Endodermal cell (in vitro differentiated cells): ENCODE results near the gene CYB5R3. TPM values are rescaled to one million over a fixed set of nuclear protein-coding genes. Genes with fewer than 3 reads are reported as not detected.

Source experiments
- DNase-seq: peaks from one replicate; pipeline ENCODE4 v3.0.0-alpha.2; 2017
- H3K27ac ChIP-seq: 2 replicates; pipeline ENCODE4 v1.5.1; 2013; ENCODE audit warnings: mild to moderate bottlenecking, low read depth, low read length, moderate library complexity
- H3K27me3 ChIP-seq: 2 replicates; pipeline ENCODE4 v1.6.1; 2013; ENCODE audit warnings: mild to moderate bottlenecking, low read length, moderate library complexity; ENCODE audit not compliant: insufficient read depth, control insufficient read depth, poor library complexity, severe bottlenecking
- H3K36me3 ChIP-seq: 2 replicates; pipeline ENCODE4 v1.7.0; 2013; ENCODE audit warnings: mild to moderate bottlenecking, low read length, moderate library complexity; ENCODE audit not compliant: control insufficient read depth, insufficient read depth
- H3K4me1 ChIP-seq: one replicate; pipeline ENCODE4 v1.7.0; 2013; ENCODE audit warnings: low read length; ENCODE audit not compliant: control insufficient read depth, insufficient read depth
- H3K4me3 ChIP-seq: 2 replicates; pipeline ENCODE4 v1.5.1; 2013; ENCODE audit warnings: mild to moderate bottlenecking, low read length, moderate library complexity
- H3K9ac ChIP-seq: 2 replicates; pipeline ENCODE4 v1.6.1; 2013; ENCODE audit warnings: mild to moderate bottlenecking, low read length, moderate library complexity; ENCODE audit not compliant: poor library complexity, severe bottlenecking; ENCODE audit errors: extremely low read depth
- H3K9me3 ChIP-seq: 2 replicates; pipeline ENCODE4 v1.6.1; 2013; ENCODE audit warnings: mild to moderate bottlenecking, low read length, moderate library complexity; ENCODE audit not compliant: control insufficient read depth
- H3K27ac Mint-ChIP-seq: 2 replicates; pipeline ENCODE4 v1.8.0; 2020; ENCODE audit warnings: mixed read lengths
- H3K27me3 Mint-ChIP-seq: 2 replicates; pipeline ENCODE4 v1.8.0; 2021; ENCODE audit warnings: mild to moderate bottlenecking, mixed read lengths; ENCODE audit not compliant: insufficient read depth
- H3K36me3 Mint-ChIP-seq: 2 replicates; pipeline ENCODE4 v1.8.0; 2020; ENCODE audit warnings: low read depth, mixed read lengths
- H3K4me1 Mint-ChIP-seq: 2 replicates; pipeline ENCODE4 v1.8.0; 2020; ENCODE audit warnings: mixed read lengths
- H3K4me3 Mint-ChIP-seq: 2 replicates; pipeline ENCODE4 v1.8.0; 2020; ENCODE audit warnings: mild to moderate bottlenecking, moderate library complexity, mixed read lengths
- H3K9me3 Mint-ChIP-seq: 2 replicates; pipeline ENCODE4 v1.8.0; 2020; ENCODE audit warnings: mild to moderate bottlenecking, mixed read lengths
- WGBS, 2 experiments: methylation state at CpG; one replicate each; pipeline versions ENCODE4 v1.1.5 to v1.1.7; 2013; ENCODE audit warnings: missing lambda C conversion rate in 2 of 2, mixed read lengths in 1 of 2; ENCODE audit not compliant: insufficient coverage in 1 of 2, insufficient read length in 1 of 2; 5-methylcytosine and 5-hydroxymethylcytosine counted together
- total RNA-seq, 2 donors: library from RNA; stranded (reverse); fragmentation: NEBNext Ultra II Directional in 1 of 2; extraction: Animal tissue kit (Norgen Biotek cat#: 25700) in 1 of 2; gene quantifications; 2 replicates in 1 of 2; 3 replicates in 1 of 2; pipeline ENCODE4 v1.2.1, GENCODE V29; 2021
- TF ChIP-seq, protein P1 (sequence below): fragments of 200-600 bp; sonication (generic); conservative IDR thresholded peaks from 2 replicates; pipeline ENCODE4 v1.5.0; 2021; ENCODE audit warnings: antibody characterized with exemption, mild to moderate bottlenecking

CYB5R3 gene
- total RNA-seq, 2 donors from 2014 or later: 89.5 to 92.4 TPM

- H3K27ac ChIP-seq: no peak overlapping the region
- H3K27ac Mint-ChIP-seq: peak overlapping the region; percentile 0
- H3K27me3 ChIP-seq: no peaks in the 10 kb centered on the region
- no peaks in the 10 kb centered on the region for H3K9me3 Mint-ChIP-seq
- no peaks in the 10 kb centered on the region for H3K27me3 Mint-ChIP-seq
- H3K9ac ChIP-seq: no peak overlapping the region
- H3K36me3 ChIP-seq: no peaks in the 10 kb centered on the region
- no peak overlapping the region for H3K4me3 Mint-ChIP-seq
- H3K4me1 Mint-ChIP-seq: peaks cover 33% of the 10 kb centered on the region
- no peaks in the 10 kb centered on the region for H3K9me3 ChIP-seq
- TF ChIP-seq, protein P1, sequence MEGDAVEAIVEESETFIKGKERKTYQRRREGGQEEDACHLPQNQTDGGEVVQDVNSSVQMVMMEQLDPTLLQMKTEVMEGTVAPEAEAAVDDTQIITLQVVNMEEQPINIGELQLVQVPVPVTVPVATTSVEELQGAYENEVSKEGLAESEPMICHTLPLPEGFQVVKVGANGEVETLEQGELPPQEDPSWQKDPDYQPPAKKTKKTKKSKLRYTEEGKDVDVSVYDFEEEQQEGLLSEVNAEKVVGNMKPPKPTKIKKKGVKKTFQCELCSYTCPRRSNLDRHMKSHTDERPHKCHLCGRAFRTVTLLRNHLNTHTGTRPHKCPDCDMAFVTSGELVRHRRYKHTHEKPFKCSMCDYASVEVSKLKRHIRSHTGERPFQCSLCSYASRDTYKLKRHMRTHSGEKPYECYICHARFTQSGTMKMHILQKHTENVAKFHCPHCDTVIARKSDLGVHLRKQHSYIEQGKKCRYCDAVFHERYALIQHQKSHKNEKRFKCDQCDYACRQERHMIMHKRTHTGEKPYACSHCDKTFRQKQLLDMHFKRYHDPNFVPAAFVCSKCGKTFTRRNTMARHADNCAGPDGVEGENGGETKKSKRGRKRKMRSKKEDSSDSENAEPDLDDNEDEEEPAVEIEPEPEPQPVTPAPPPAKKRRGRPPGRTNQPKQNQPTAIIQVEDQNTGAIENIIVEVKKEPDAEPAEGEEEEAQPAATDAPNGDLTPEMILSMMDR: no peak
- no peaks in the 10 kb centered on the region for H3K36me3 Mint-ChIP-seq
- peaks cover 5% of the 10 kb centered on the region for H3K4me1 ChIP-seq
- DNase-seq: no peak
- H3K4me3 ChIP-seq: no peak overlapping the region
- WGBS, 2 experiments: 93 to 94% methylated on average over 5 to 12 of the region's 14 CpGs
Measured at GRCh38 chr22:42643634-42644421, 5.4 kb downstream of the CYB5R3 start.

- H3K4me3 ChIP-seq: no peak overlapping the region
- H3K9me3 ChIP-seq: no peaks in the 10 kb centered on the region
- Mint-ChIP-seq H3K27me3 (no peaks in the 10 kb centered on the region), H3K4me3 (no peak overlapping the region), H3K27ac (no peak overlapping the region), H3K36me3 (no peaks in the 10 kb centered on the region), H3K4me1 (peaks cover 27% of the 10 kb centered on the region), H3K9me3 (no peaks in the 10 kb centered on the region)
- H3K27ac ChIP-seq: no peak overlapping the region
- no peak for DNase-seq
- no peak overlapping the region for H3K9ac ChIP-seq
- no peaks in the 10 kb centered on the region for H3K27me3 ChIP-seq
- 89 to 91% methylated on average over 6 to 12 of the region's 12 CpGs for WGBS, 2 experiments
- H3K36me3 ChIP-seq: no peaks in the 10 kb centered on the region
- H3K4me1 ChIP-seq: peaks cover under 1% of the 10 kb centered on the region
- TF ChIP-seq, protein P1: no peak
Measured at GRCh38 chr22:42642806-42643633, 6.2 kb downstream of the CYB5R3 start.

- Histone ChIP-seq H3K4me3 (no peak overlapping the region), H3K27ac (no peak overlapping the region), H3K9me3 (no peaks in the 10 kb centered on the region), H3K27me3 (no peaks in the 10 kb centered on the region), H3K36me3 (no peaks in the 10 kb centered on the region), H3K4me1 (no peaks in the 10 kb centered on the region), H3K9ac (no peak overlapping the region)
- no peak for DNase-seq
- Mint-ChIP-seq H3K27me3 (no peaks in the 10 kb centered on the region), H3K4me1 (peaks cover 21% of the 10 kb centered on the region), H3K27ac (no peak overlapping the region), H3K9me3 (no peaks in the 10 kb centered on the region), H3K36me3 (no peaks in the 10 kb centered on the region), H3K4me3 (no peak overlapping the region)
- WGBS, 2 experiments: 97 to 98% methylated on average over 5 to 9 of the region's 9 CpGs
- TF ChIP-seq, protein P1: no peak
Measured at GRCh38 chr22:42641801-42642413, 7.3 kb downstream of the CYB5R3 start.
